ENCODE data around the gene TAF6L. TPM values are rescaled to one million over a fixed set of nuclear protein-coding genes. Genes with fewer than 3 reads are reported as not detected.
A peak's percentile ranks its signal among the peaks of the same experiment; 100 is the strongest.

The TAF6L gene
- total and polyA plus RNA-seq, 9 of the 15 experiments (the other 6 are each of a cell fraction or from before 2014, with no cell fraction given): 0.04 to 45.5 (median 20.8) TPM

DNA sequence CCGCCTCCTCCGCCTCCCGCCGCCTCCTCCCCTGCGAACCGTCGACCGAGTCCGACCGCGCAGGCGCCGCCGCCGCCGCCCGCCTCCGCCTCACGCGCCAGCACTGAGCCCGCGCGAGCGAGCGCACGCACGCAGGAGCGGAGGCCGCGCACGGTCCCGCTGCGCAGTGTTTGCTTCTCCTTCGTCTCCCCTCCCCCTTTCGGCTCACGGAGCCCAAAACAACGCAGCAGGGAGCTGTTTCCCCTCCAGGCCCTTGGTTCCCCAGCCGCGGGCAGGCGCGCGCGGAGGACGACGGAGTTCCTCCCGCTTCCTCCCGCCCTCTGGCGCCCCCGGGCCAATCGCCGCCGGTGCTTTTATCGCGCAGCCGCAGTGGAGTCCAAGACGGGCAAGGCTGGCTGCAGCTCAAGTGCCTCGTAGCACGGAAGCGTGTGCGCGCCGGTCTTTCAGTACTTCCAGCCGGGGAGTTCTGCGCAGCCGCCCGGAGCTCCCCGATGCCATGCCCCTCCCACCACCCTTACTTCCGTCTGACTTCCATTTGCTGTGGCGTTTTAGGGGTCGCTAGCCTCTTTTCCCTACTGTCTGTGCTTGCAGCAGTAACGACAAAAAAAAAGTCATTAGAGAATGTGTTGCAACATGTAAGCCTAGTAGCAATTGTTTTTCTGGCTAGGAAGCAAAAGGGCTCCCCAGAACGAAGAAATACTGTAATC, 43.9 kb upstream of the TAF6L start, which contains the start of gene HNRNPUL2 (continued):
- TF ChIP-seq, protein P1, sequence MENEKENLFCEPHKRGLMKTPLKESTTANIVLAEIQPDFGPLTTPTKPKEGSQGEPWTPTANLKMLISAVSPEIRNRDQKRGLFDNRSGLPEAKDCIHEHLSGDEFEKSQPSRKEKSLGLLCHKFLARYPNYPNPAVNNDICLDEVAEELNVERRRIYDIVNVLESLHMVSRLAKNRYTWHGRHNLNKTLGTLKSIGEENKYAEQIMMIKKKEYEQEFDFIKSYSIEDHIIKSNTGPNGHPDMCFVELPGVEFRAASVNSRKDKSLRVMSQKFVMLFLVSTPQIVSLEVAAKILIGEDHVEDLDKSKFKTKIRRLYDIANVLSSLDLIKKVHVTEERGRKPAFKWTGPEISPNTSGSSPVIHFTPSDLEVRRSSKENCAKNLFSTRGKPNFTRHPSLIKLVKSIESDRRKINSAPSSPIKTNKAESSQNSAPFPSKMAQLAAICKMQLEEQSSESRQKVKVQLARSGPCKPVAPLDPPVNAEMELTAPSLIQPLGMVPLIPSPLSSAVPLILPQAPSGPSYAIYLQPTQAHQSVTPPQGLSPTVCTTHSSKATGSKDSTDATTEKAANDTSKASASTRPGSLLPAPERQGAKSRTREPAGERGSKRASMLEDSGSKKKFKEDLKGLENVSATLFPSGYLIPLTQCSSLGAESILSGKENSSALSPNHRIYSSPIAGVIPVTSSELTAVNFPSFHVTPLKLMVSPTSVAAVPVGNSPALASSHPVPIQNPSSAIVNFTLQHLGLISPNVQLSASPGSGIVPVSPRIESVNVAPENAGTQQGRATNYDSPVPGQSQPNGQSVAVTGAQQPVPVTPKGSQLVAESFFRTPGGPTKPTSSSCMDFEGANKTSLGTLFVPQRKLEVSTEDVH (IDR thresholded peaks at IDR 0.05; ENCODE audit: low read depth, partially characterized antibody): no peak
- TF ChIP-seq, protein P2, sequence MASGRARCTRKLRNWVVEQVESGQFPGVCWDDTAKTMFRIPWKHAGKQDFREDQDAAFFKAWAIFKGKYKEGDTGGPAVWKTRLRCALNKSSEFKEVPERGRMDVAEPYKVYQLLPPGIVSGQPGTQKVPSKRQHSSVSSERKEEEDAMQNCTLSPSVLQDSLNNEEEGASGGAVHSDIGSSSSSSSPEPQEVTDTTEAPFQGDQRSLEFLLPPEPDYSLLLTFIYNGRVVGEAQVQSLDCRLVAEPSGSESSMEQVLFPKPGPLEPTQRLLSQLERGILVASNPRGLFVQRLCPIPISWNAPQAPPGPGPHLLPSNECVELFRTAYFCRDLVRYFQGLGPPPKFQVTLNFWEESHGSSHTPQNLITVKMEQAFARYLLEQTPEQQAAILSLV (tag; IDR thresholded peaks at IDR 0.05): no peak
- no peak for TF ChIP-seq PYGO2 (tag; IDR thresholded peaks at IDR 0.05)
- TF ChIP-seq TGIF2 (CRISPR knock-in tag; IDR thresholded peaks at IDR 0.05): no peak
- TF ChIP-seq MBD2 (IDR thresholded peaks at IDR 0.05; ENCODE audit: borderline replicate concordance, low read depth): peak; percentile 89
- TF ChIP-seq, protein P3, sequence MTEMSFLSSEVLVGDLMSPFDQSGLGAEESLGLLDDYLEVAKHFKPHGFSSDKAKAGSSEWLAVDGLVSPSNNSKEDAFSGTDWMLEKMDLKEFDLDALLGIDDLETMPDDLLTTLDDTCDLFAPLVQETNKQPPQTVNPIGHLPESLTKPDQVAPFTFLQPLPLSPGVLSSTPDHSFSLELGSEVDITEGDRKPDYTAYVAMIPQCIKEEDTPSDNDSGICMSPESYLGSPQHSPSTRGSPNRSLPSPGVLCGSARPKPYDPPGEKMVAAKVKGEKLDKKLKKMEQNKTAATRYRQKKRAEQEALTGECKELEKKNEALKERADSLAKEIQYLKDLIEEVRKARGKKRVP (CRISPR knock-in tag; IDR thresholded peaks at IDR 0.05): 0 out of 2 replicates have a peak, but pooled peaks have one; percentile 16
- peak; percentile 82 for TF ChIP-seq ZNF431 (CRISPR knock-in tag; IDR thresholded peaks at IDR 0.05)
- TF ChIP-seq NR4A1 (CRISPR knock-in tag; IDR thresholded peaks at IDR 0.05): peak; percentile 84; the same call in 1 of the 2 replicates
- peak; percentile 62; the same call in 1 of the 2 replicates for TF ChIP-seq NR4A1 (tag; IDR thresholded peaks at IDR 0.05)
- TF ChIP-seq ZZZ3 (IDR thresholded peaks at IDR 0.05): no peak
- TF ChIP-seq ETV1 (tag; conservative IDR thresholded peaks at IDR 0.05; ENCODE audit: low read depth): peak; percentile 56
- no peak; the same call in 1 of the 2 replicates for TF ChIP-seq ZNF311 (CRISPR knock-in tag; IDR thresholded peaks at IDR 0.05)
- TF ChIP-seq EGR1 (conservative IDR thresholded peaks at IDR 0.05): peak; percentile 55; the same call in 1 of the 2 replicates
- TF ChIP-seq NRF1 (conservative IDR thresholded peaks at IDR 0.05 in 1 of 2, IDR thresholded peaks at IDR 0.05 in 1 of 2): peak; percentile 99
- no peak; the same call in 1 of the 2 replicates for TF ChIP-seq ELF2 (CRISPR knock-in tag; IDR thresholded peaks at IDR 0.05)
- peak in 1 of 2 experiments; percentile 81; a peak in 1 of 3 replicates for TF ChIP-seq CBX3 (IDR thresholded peaks at IDR 0.05; ENCODE audit: borderline replicate concordance in 1 of 2, low read length in 2 of 2)
- no peak for TF ChIP-seq SAP30 (IDR thresholded peaks at IDR 0.05; ENCODE audit: borderline replicate concordance, insufficient read depth, low read depth, low read length, poor library complexity, severe bottlenecking)
- TF ChIP-seq, protein P4, sequence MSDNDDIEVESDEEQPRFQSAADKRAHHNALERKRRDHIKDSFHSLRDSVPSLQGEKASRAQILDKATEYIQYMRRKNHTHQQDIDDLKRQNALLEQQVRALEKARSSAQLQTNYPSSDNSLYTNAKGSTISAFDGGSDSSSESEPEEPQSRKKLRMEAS (CRISPR knock-in tag; IDR thresholded peaks at IDR 0.05): peak; percentile 89
- TF ChIP-seq, protein P5, sequence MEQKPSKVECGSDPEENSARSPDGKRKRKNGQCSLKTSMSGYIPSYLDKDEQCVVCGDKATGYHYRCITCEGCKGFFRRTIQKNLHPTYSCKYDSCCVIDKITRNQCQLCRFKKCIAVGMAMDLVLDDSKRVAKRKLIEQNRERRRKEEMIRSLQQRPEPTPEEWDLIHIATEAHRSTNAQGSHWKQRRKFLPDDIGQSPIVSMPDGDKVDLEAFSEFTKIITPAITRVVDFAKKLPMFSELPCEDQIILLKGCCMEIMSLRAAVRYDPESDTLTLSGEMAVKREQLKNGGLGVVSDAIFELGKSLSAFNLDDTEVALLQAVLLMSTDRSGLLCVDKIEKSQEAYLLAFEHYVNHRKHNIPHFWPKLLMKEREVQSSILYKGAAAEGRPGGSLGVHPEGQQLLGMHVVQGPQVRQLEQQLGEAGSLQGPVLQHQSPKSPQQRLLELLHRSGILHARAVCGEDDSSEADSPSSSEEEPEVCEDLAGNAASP (IDR thresholded peaks at IDR 0.05): no peak
- TF ChIP-seq EP300 (IDR thresholded peaks at IDR 0.05; ENCODE audit: low read length): peak; percentile 0; the same call in 1 of the 2 replicates
- peak; percentile 68 for TF ChIP-seq ZNF24 (IDR thresholded peaks at IDR 0.05)
